Fibroblast of the aortic adventitia (primary cell): ENCODE measurements around the gene WDR7. TPM values are rescaled to one million over a fixed set of nuclear protein-coding genes. Genes with fewer than 3 reads are reported as not detected.

ENCODE experiments used
- DNase-seq: peaks from one replicate; pipeline ENCODE4 v3.0.0-alpha.2; 2010; ENCODE audit warnings: low read depth
- H3K4me3 ChIP-seq: 2 replicates; pipeline ENCODE4 v1.5.1; 2011; ENCODE audit warnings: low read depth, mild to moderate bottlenecking, control low read depth, low read length, moderate library complexity
- CTCF ChIP-seq: IDR thresholded peaks from 2 replicates; pipeline ENCODE4 v1.5.1; 2011; ENCODE audit warnings: mild to moderate bottlenecking, low read length, control low read depth, inconsistent platforms; ENCODE audit not compliant: insufficient read depth
- total RNA-seq: library from RNA; depleted of rRNA; stranded (reverse); fragments of >200 nt; gene quantifications from 2 replicates; pipeline ENCODE4 v1.2.3, GENCODE V29; 2012; ENCODE audit warnings: low replicate concordance

The WDR7 gene
- total RNA-seq, 1 donor: 24.0 TPM

GRCh38 chr18:56927786-56928185 is 276.6 kb downstream of the WDR7 start:
- TF ChIP-seq CTCF: no peak
- no peak for DNase-seq
- no peak overlapping the region for H3K4me3 ChIP-seq

- H3K4me3 ChIP-seq: no peak overlapping the region
- TF ChIP-seq CTCF: no peak
- no peak for DNase-seq
Measured at GRCh38 chr18:56929886-56930285, 278.7 kb downstream of the WDR7 start.

- no peak overlapping the region for H3K4me3 ChIP-seq
- no peak for DNase-seq
- TF ChIP-seq CTCF: no peak
Measured at GRCh38 chr18:56933472-56933871, 282.3 kb downstream of the WDR7 start.

- no peak overlapping the region for H3K4me3 ChIP-seq
- DNase-seq: no peak
- no peak for TF ChIP-seq CTCF
Measured at GRCh38 chr18:56934131-56934530, 283.0 kb downstream of the WDR7 start.

- H3K4me3 ChIP-seq: no peak overlapping the region
- no peak for DNase-seq
- TF ChIP-seq CTCF: no peak
Measured at GRCh38 chr18:56934906-56935305, 283.7 kb downstream of the WDR7 start.

- TF ChIP-seq CTCF: no peak
- no peak overlapping the region for H3K4me3 ChIP-seq
- DNase-seq: no peak
Measured at GRCh38 chr18:56935434-56936040, 284.4 kb downstream of the WDR7 start.

- no peak for TF ChIP-seq CTCF
- DNase-seq: no peak
- H3K4me3 ChIP-seq: no peak overlapping the region
Measured at GRCh38 chr18:56936457-56936856, 285.3 kb downstream of the WDR7 start.
